ENCODE measurements around the gene ARRB2. TPM values are rescaled to one million over a fixed set of nuclear protein-coding genes. Genes with fewer than 3 reads are reported as not detected.
"Not testable (repeated sequence)": the region's sequence is repeated elsewhere in the genome, so short reads cannot be mapped to it uniquely, and the experiment has no call there.

Gene ARRB2
- total RNA-seq, 3 donors from 2014 or later (not counting 1 experiment from before 2014, with no cell fraction given) = 314 to 374 (median 335) TPM

GRCh38 chr17:4675791-4676190 lies 34.6 kb upstream of the ARRB2 start:
- intact Hi-C loops (cut with micrococcal nuclease) = no loop called here
- H3K4me3 Mint-ChIP-seq = no peak overlapping the region

GRCh38 chr17:4676791-4677190 lies 33.6 kb upstream of the ARRB2 start:
- DNase-seq = no peak
- Histone ChIP-seq H3K9me3 (ENCODE audit: control insufficient read depth, insufficient read depth, low read length) (no peaks in the 10 kb centered on the region), H3K4me1 (ENCODE audit: control insufficient read depth, insufficient read depth, low read length) (no peaks in the 10 kb centered on the region), H3K4me3 (ENCODE audit: low read length) (no peak overlapping the region), H3K36me3 (ENCODE audit: control insufficient read depth, insufficient read depth, low read length) (peaks cover 67% of the 10 kb centered on the region), H3K27ac (ENCODE audit: low read length) (no peak overlapping the region), H3K27me3 (ENCODE audit: control insufficient read depth, insufficient read depth, low read length) (no peaks in the 10 kb centered on the region)
- no peak for TF ChIP-seq CTCF (IDR thresholded peaks at IDR 0.05)
- ATAC-seq = no peak
- intact Hi-C loops (cut with micrococcal nuclease) = no loop called here
- H3K27me3 Mint-ChIP-seq (ENCODE audit: low read depth in 2 of 2) = no peaks in the 10 kb centered on the region
- H3K4me1 Mint-ChIP-seq = no peaks in the 10 kb centered on the region
- no peak overlapping the region for H3K4me3 Mint-ChIP-seq
- no peaks in the 10 kb centered on the region for H3K36me3 Mint-ChIP-seq
- no peak overlapping the region for H3K27ac Mint-ChIP-seq
- no peaks in the 10 kb centered on the region for H3K9me3 Mint-ChIP-seq
- 92% methylated on average over 7 of the region's 7 CpGs for WGBS (ENCODE audit: insufficient coverage)

More at GRCh38 chr17:4675791-4676190, 34.6 kb upstream of the ARRB2 start:
- WGBS (ENCODE audit: insufficient coverage) = 99% methylated on average over 10 of the region's 10 CpGs
- H3K4me1 ChIP-seq (ENCODE audit: control insufficient read depth, insufficient read depth, low read length) = no peaks in the 10 kb centered on the region
- no peaks in the 10 kb centered on the region for H3K27me3 ChIP-seq (ENCODE audit: control insufficient read depth, insufficient read depth, low read length)
- ATAC-seq (no peak), DNase-seq (no peak)
- no peak overlapping the region for H3K4me3 ChIP-seq (ENCODE audit: low read length)
- no peak for TF ChIP-seq CTCF (IDR thresholded peaks at IDR 0.05)
- no peaks in the 10 kb centered on the region for H3K9me3 ChIP-seq (ENCODE audit: control insufficient read depth, insufficient read depth, low read length)
- H3K36me3 ChIP-seq (ENCODE audit: control insufficient read depth, insufficient read depth, low read length) = peaks cover 74% of the 10 kb centered on the region
- peaks cover 7% of the 10 kb centered on the region for H3K36me3 Mint-ChIP-seq
- H3K4me1 Mint-ChIP-seq = no peaks in the 10 kb centered on the region
- H3K27ac Mint-ChIP-seq = no peak overlapping the region
- no peaks in the 10 kb centered on the region for H3K9me3 Mint-ChIP-seq
- no peak overlapping the region for H3K27ac ChIP-seq (ENCODE audit: low read length)
- H3K27me3 Mint-ChIP-seq (ENCODE audit: low read depth in 2 of 2) = no peaks in the 10 kb centered on the region

- no peaks in the 10 kb centered on the region for H3K9me3 Mint-ChIP-seq
- H3K4me1 Mint-ChIP-seq = no peaks in the 10 kb centered on the region
- H3K4me3 Mint-ChIP-seq = no peak overlapping the region
- no peaks in the 10 kb centered on the region for H3K27me3 Mint-ChIP-seq (ENCODE audit: low read depth in 2 of 2)
- Histone ChIP-seq H3K27me3 (ENCODE audit: control insufficient read depth, insufficient read depth, low read length) (no peaks in the 10 kb centered on the region), H3K4me1 (ENCODE audit: control insufficient read depth, insufficient read depth, low read length) (no peaks in the 10 kb centered on the region), H3K36me3 (ENCODE audit: control insufficient read depth, insufficient read depth, low read length) (peaks cover 64% of the 10 kb centered on the region), H3K27ac (ENCODE audit: low read length) (no peak overlapping the region), H3K4me3 (ENCODE audit: low read length) (no peak overlapping the region), H3K9me3 (ENCODE audit: control insufficient read depth, insufficient read depth, low read length) (no peaks in the 10 kb centered on the region)
- no peak for ATAC-seq
- DNase-seq = no peak
- WGBS (ENCODE audit: insufficient coverage) = 40% methylated on average over 13 of the region's 14 CpGs
- H3K36me3 Mint-ChIP-seq = no peaks in the 10 kb centered on the region
- intact Hi-C loops (cut with micrococcal nuclease) = no loop called here
- no peak for TF ChIP-seq CTCF (IDR thresholded peaks at IDR 0.05)
- no peak overlapping the region for H3K27ac Mint-ChIP-seq
Measured at GRCh38 chr17:4678448-4679026, 31.9 kb upstream of the ARRB2 start.

GRCh38 chr17:4679658-4680057 lies 30.8 kb upstream of the ARRB2 start:
- H3K9me3 ChIP-seq (ENCODE audit: control insufficient read depth, insufficient read depth, low read length) = no peaks in the 10 kb centered on the region
- no peak overlapping the region for H3K27ac ChIP-seq (ENCODE audit: low read length)
- Mint-ChIP-seq H3K27ac (peak overlapping the region in 1 of 2 donors; percentile 35), H3K36me3 (no peaks in the 10 kb centered on the region), H3K4me3 (no peak overlapping the region), H3K4me1 (no peaks in the 10 kb centered on the region), H3K9me3 (no peaks in the 10 kb centered on the region), H3K27me3 (ENCODE audit: low read depth in 2 of 2) (no peaks in the 10 kb centered on the region)
- no peaks in the 10 kb centered on the region for H3K27me3 ChIP-seq (ENCODE audit: control insufficient read depth, insufficient read depth, low read length)
- no peak for DNase-seq
- no peak overlapping the region for H3K4me3 ChIP-seq (ENCODE audit: low read length)
- WGBS (ENCODE audit: insufficient coverage) = 93% methylated on average over 7 of the region's 7 CpGs
- intact Hi-C loops (cut with micrococcal nuclease) = no loop called here
- no peak for ATAC-seq
- no peaks in the 10 kb centered on the region for H3K4me1 ChIP-seq (ENCODE audit: control insufficient read depth, insufficient read depth, low read length)
- H3K36me3 ChIP-seq (ENCODE audit: control insufficient read depth, insufficient read depth, low read length) = peaks cover 53% of the 10 kb centered on the region
- no peak for TF ChIP-seq CTCF (IDR thresholded peaks at IDR 0.05)

GRCh38 chr17:4683739-4684138 lies 26.7 kb upstream of the ARRB2 start:
- H3K4me3 Mint-ChIP-seq; H3K9me3 Mint-ChIP-seq; H3K27me3 Mint-ChIP-seq (ENCODE audit: low read depth in 2 of 2); intact Hi-C loops (cut with micrococcal nuclease); H3K27ac Mint-ChIP-seq; ATAC-seq; H3K27me3 ChIP-seq (ENCODE audit: control insufficient read depth, insufficient read depth, low read length); H3K4me3 ChIP-seq (ENCODE audit: low read length); H3K36me3 Mint-ChIP-seq; H3K27ac ChIP-seq (ENCODE audit: low read length); H3K9me3 ChIP-seq (ENCODE audit: control insufficient read depth, insufficient read depth, low read length); DNase-seq; H3K4me1 ChIP-seq (ENCODE audit: control insufficient read depth, insufficient read depth, low read length): not testable (repeated sequence)
- peaks cover 22% of the 10 kb centered on the region for H3K36me3 ChIP-seq (ENCODE audit: control insufficient read depth, insufficient read depth, low read length)
- H3K4me1 Mint-ChIP-seq = peaks cover 5 to 11% of the 10 kb centered on the region in 2 donors
- WGBS (ENCODE audit: insufficient coverage) = 97% methylated on average over 4 of the region's 5 CpGs
